Mammary epithelial cell (primary cell): ENCODE data around the gene ATOSB.

Experiments used
- EZH2 ChIP-seq: IDR thresholded peaks from 2 replicates; pipeline ENCODE4 v1.6.1; 2012; ENCODE audit warnings: low read length, inconsistent platforms, borderline replicate concordance
- TF ChIP-seq, protein P1 (sequence below), 2 donors: IDR thresholded peaks in 1 of 2; conservative IDR thresholded peaks in 1 of 2; 2 replicates each; pipeline ENCODE4 v1.5.1; 2011 to 2012; ENCODE audit warnings: inconsistent platforms in 2 of 2, low read length in 2 of 2, mild to moderate bottlenecking in 2 of 2, control low read depth in 1 of 2, low read depth in 1 of 2; ENCODE audit not compliant: insufficient read depth in 1 of 2; ENCODE audit errors: extremely low read depth in 1 of 2

- TF ChIP-seq, protein P1, sequence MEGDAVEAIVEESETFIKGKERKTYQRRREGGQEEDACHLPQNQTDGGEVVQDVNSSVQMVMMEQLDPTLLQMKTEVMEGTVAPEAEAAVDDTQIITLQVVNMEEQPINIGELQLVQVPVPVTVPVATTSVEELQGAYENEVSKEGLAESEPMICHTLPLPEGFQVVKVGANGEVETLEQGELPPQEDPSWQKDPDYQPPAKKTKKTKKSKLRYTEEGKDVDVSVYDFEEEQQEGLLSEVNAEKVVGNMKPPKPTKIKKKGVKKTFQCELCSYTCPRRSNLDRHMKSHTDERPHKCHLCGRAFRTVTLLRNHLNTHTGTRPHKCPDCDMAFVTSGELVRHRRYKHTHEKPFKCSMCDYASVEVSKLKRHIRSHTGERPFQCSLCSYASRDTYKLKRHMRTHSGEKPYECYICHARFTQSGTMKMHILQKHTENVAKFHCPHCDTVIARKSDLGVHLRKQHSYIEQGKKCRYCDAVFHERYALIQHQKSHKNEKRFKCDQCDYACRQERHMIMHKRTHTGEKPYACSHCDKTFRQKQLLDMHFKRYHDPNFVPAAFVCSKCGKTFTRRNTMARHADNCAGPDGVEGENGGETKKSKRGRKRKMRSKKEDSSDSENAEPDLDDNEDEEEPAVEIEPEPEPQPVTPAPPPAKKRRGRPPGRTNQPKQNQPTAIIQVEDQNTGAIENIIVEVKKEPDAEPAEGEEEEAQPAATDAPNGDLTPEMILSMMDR (conservative IDR thresholded peaks at IDR 0.05 in 1 of 2, IDR thresholded peaks at IDR 0.05 in 1 of 2; ENCODE audit: extremely low read depth in 1 of 2, insufficient read depth in 1 of 2, low read depth in 1 of 2, low read length in 2 of 2), result no peak
- TF ChIP-seq EZH2, result no peak
Observed at GRCh38 chr9:35079041-35079425, 36.6 kb downstream of the ATOSB start.
